ENCODE results near the gene WIPF2. TPM values are rescaled to one million over a fixed set of nuclear protein-coding genes. Genes with fewer than 3 reads are reported as not detected.
"Not testable (repeated sequence)": the region's sequence is repeated elsewhere in the genome, so short reads cannot be mapped to it uniquely, and the experiment has no call there.

Gene WIPF2
- total RNA-seq, 2 experiments from 2014 or later = 15.3 to 17.9 TPM

DNA sequence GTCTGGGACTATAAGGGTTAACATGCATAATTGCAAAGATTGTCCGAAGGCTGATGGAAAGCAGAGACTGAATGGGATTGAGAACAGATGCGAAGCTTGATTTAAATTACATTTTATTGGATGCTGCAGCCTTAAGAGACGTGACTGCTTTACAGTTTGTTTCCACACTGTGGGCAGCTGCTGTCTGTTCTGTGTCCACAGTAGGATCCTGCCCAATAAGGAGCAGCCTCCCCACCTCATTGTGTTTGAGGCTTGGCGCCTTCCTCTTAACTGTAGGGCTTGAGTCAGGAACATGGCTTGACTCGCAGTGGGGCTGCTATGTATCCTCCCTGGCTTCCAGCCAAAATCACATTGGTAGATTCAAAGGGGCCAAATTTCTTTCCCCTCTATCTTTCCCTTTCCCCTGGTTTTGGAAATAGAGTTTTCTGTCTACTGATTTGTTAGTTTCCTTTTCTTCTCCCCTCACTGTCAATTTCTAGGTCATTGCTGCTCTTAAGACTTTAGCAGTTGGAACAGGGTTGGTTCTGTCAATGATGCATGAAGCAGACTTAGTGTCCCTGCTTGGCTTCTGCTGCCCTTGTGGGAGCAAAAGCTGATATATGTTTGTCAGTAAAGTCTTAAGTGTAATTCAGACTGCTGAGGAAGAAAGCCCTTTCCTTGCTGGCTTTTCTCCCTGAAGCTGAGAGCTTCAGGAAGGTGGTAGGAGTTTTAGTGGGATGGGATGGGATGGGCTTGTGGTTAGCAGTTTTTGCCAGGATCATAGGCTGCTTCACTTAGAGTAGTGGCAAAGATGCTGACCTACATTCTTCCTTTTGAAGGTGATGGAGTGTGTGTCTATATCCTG is 84.8 kb downstream of the WIPF2 start:
- Mint-ChIP-seq H3K4me3 (no peak overlapping the region), H3K9me3 (no peaks in the 10 kb centered on the region), H3K4me1 (ENCODE audit: low read depth) (peaks cover 28% of the 10 kb centered on the region), H3K27ac (no peak overlapping the region), H3K36me3 (ENCODE audit: low read depth) (peaks cover 48% of the 10 kb centered on the region), H3K27me3 (no peaks in the 10 kb centered on the region)
- TF ChIP-seq, protein P1, sequence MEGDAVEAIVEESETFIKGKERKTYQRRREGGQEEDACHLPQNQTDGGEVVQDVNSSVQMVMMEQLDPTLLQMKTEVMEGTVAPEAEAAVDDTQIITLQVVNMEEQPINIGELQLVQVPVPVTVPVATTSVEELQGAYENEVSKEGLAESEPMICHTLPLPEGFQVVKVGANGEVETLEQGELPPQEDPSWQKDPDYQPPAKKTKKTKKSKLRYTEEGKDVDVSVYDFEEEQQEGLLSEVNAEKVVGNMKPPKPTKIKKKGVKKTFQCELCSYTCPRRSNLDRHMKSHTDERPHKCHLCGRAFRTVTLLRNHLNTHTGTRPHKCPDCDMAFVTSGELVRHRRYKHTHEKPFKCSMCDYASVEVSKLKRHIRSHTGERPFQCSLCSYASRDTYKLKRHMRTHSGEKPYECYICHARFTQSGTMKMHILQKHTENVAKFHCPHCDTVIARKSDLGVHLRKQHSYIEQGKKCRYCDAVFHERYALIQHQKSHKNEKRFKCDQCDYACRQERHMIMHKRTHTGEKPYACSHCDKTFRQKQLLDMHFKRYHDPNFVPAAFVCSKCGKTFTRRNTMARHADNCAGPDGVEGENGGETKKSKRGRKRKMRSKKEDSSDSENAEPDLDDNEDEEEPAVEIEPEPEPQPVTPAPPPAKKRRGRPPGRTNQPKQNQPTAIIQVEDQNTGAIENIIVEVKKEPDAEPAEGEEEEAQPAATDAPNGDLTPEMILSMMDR (IDR thresholded peaks at IDR 0.05) = no peak
- POLR2A ChIA-PET = interaction anchor here (0.7 to 13.3 kb wide), 15 partner anchors 8 to 199 kb away, joined by 3 to 184 read pairs (median 4); partner anchors contain the start of gene CDC6
- ATAC-seq (no peak), DNase-seq (no peak)
- CTCF ChIA-PET = interaction anchor here (0.8 to 42.0 kb wide), 18 partner anchors 8 to 231 kb away, joined by 3 to 780 read pairs (median 8); partner anchors contain the start of genes CDC6 and GJD3
- intact Hi-C loops (cut with micrococcal nuclease) = loop anchor here (2.0 kb wide), 1 partner anchor 51 kb away; no protein-coding TSS in a partner anchor

DNA sequence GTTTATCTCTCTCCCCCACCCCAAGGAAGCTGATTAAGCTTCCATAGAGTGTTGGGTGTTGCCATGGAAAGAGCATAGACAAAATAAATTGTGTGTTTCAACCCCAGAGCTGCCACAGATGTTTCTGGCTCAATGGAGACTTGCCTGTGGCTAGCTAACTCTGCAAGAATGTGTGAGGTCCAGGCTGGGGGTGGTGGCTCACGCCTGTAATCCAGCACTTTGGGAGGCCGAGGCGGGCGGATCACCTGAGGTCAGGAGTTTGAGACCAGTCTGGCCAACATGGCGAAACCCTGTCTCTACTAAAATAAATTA is 85.4 kb downstream of the WIPF2 start:
- intact Hi-C loops (cut with micrococcal nuclease); DNase-seq; H3K9me3 Mint-ChIP-seq; H3K27ac Mint-ChIP-seq; H3K27me3 Mint-ChIP-seq; H3K4me3 Mint-ChIP-seq; ATAC-seq: not testable (repeated sequence)
- Mint-ChIP-seq H3K4me1 (ENCODE audit: low read depth) (peaks cover 28% of the 10 kb centered on the region), H3K36me3 (ENCODE audit: low read depth) (peaks cover 43% of the 10 kb centered on the region)
- ChIA-PET POLR2A (interaction anchor here (0.7 to 13.3 kb wide), 9 partner anchors 12 to 111 kb away, joined by 3 to 184 read pairs (median 4); partner anchors contain the start of gene CDC6), CTCF (interaction anchor here (1.9 to 42.0 kb wide), 7 partner anchors 10 to 229 kb away, joined by 7 to 780 read pairs (median 25); partner anchors contain the start of gene CDC6)

DNA sequence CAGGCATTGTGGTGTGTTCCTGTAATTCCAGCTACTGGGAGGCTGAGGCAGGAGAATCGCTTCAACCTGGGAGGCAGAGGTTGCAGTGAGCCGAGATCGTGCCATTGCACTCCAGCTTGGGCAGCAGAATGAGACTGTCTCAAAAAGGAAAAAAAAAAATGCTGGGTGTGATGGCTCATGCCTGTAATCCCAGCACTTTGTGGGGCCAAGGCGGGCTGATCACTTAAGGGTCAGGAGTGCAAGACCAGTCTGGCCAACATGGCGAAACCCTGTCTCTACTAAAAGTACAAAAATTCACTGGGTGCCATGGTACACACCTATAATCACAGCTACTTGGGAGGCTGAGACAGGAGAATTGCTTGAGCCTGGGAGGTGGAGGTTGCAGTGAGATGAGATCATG is 85.8 kb downstream of the WIPF2 start:
- H3K27ac Mint-ChIP-seq; intact Hi-C loops (cut with micrococcal nuclease); H3K9me3 Mint-ChIP-seq; DNase-seq; H3K27me3 Mint-ChIP-seq; H3K4me3 Mint-ChIP-seq; ATAC-seq: not testable (repeated sequence)
- ChIA-PET POLR2A (interaction anchor here (0.7 to 13.3 kb wide), 7 partner anchors 12 to 111 kb away, joined by 3 to 184 read pairs (median 5); partner anchors contain the start of gene CDC6), CTCF (interaction anchor here (1.0 to 42.0 kb wide), 7 partner anchors 11 to 113 kb away, joined by 3 to 780 read pairs (median 10); no protein-coding TSS in a partner anchor)
- peaks cover 43% of the 10 kb centered on the region for H3K36me3 Mint-ChIP-seq (ENCODE audit: low read depth)
- H3K4me1 Mint-ChIP-seq (ENCODE audit: low read depth) = peaks cover 28% of the 10 kb centered on the region

DNA sequence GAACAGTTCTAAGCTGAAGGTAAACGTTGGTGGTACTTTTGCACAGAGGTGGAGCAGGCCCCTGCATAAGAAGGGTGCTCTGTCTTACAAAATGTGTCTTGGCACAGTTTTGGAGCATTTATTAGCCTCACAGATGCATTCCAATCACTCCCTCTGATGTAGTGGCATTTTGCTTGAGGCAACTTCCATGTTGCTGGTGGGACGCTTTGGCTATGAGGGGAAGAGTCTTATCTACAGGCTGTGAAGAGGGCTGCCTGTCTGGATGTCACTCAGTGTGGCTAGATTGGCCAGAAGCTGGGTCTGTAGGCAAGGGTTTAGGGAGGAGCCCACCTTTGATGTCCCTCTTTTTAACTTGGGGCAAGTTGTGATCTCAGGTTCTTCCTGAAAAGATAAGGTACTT is 87.3 kb downstream of the WIPF2 start:
- DNase-seq (no peak), ATAC-seq (no peak)
- TF ChIP-seq, protein P1 (IDR thresholded peaks at IDR 0.05) = no peak
- H3K4me3 Mint-ChIP-seq = no peak overlapping the region
- no peak overlapping the region for H3K27ac Mint-ChIP-seq
- ChIA-PET CTCF (interaction anchor here (1.2 to 42.0 kb wide), 10 partner anchors 8 to 280 kb away, joined by 3 to 780 read pairs (median 5); no protein-coding TSS in a partner anchor), POLR2A (interaction anchor here (0.7 to 13.3 kb wide), 10 partner anchors 9 to 87 kb away, joined by 4 to 184 read pairs (median 6); partner anchors contain the start of genes CDC6 and WIPF2)
- intact Hi-C loops (cut with micrococcal nuclease) = no loop called here
- H3K27me3 Mint-ChIP-seq = no peaks in the 10 kb centered on the region
- peaks cover 35% of the 10 kb centered on the region for H3K4me1 Mint-ChIP-seq (ENCODE audit: low read depth)
- H3K36me3 Mint-ChIP-seq (ENCODE audit: low read depth) = peaks cover 36% of the 10 kb centered on the region
- H3K9me3 Mint-ChIP-seq = no peaks in the 10 kb centered on the region

DNA sequence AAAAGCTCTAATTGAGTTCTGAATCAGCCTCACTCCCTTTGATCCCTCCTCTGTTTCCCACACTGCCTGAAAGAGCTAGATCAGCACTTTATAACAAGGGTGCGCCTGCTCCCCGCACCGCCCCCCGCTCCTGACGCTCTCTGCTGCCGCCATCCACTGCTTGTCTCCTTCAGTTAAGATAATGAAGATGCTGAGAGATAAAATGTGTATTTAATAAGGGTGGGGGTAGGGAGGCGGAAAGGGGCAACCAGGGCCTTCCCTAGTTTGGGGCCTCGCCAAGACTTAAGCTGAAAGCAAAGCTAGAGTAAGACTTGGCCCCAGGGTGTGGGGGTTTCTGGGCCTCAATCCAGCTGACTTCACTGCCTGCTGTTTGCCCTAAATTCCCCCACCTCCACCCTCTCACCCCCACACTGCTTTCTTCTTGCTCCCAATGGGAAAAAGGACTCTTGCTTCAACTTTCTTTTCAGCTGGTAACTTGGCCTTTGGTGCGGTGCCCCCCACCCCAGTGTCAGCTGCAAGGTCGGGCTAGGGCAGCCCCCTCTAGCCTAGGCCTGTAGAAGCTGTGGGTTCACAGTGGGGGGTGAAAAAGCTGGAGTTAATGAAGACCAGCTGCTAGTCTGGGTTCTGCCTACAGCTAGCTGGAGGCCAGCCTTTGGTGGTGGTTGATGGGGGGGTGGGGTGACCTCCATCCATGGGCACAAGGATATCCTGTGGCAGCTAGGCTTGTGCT is 88.1 kb downstream of the WIPF2 start:
- Mint-ChIP-seq H3K27me3 (no peaks in the 10 kb centered on the region), H3K9me3 (no peaks in the 10 kb centered on the region), H3K4me1 (ENCODE audit: low read depth) (peaks cover 40% of the 10 kb centered on the region), H3K27ac (no peak overlapping the region), H3K4me3 (no peak overlapping the region), H3K36me3 (ENCODE audit: low read depth) (peaks cover 30% of the 10 kb centered on the region)
- DNase-seq (peak; percentile 39), ATAC-seq (peak; percentile 29)
- POLR2A ChIA-PET = interaction anchor here (0.6 to 13.3 kb wide), 15 partner anchors 8 to 249 kb away, joined by 3 to 184 read pairs (median 5); partner anchors contain the start of genes CDC6 and WIPF2
- intact Hi-C loops (cut with micrococcal nuclease) = no loop called here
- CTCF ChIA-PET = interaction anchor here (0.6 to 42.0 kb wide), 14 partner anchors 9 to 281 kb away, joined by 3 to 780 read pairs (median 4); no protein-coding TSS in a partner anchor
- TF ChIP-seq, protein P1 (IDR thresholded peaks at IDR 0.05) = no peak
